GM19324 (cell line): Measurements from ENCODE around the gene SCAMP4.

Experiments
- ATAC-seq: cut with Tn5 transposase; IDR thresholded peaks from one replicate; pipeline ENCODE4 v1.9.1; 2021; ENCODE audit warnings: mild to moderate bottlenecking, moderate library complexity; ENCODE audit not compliant: unreplicated experiment, low FRiP score

SCAMP4 gene

DNA sequence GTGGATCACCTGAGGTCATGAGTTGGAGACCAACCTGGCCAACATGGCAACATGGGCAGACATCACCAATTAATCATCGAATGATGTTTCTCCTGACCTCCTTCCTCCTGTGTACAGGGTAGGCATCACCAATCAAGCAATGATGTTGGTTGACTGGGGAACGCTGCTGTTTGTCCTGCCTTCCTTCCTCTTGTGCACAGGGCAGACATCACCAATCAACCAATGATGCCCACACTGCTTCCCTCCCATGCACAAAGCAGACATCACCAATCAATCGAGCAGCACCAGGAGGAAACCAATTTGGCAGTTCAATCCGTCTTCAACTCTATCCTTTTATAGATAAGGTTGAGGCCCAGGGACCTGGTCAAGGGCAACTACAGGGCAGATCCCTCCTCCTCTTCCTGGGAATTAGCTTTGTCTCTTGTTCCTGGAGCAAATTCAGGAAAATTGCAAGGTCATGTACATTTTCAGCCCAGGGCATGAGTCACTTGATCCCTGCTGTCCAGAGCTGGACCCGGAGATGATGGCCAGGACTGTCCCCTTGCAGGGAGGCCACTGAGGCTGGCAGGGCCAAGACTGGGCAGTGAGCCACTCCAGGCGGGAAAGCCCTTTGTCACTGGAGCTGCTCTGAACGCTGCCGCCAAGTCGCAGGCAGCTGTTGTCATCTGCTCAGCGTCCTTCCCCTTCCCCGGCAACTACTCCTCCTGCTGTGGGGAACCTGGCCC lies 30.4 kb downstream of the SCAMP4 start:
- ATAC-seq: no peak

DNA sequence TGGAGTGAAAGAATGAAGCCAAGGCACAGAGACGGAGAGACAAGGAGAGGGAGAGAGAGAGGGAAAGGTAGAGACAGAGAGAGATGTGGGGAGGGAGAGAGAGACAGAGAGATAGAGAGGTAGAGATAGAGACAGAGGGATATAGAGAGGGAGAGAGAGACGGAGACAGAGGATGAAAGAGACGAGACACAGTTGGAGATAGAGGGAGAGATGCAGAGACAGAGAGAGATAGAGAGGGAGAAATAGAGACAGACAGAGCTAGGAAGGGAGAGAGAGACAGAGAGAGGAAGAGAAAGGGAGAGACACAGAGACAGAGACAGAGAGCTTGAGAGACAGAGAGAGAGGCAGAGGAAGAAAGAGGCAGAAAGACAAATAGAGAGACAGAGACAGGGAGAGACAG lies 31.2 kb downstream of the SCAMP4 start:
- ATAC-seq: no peak

DNA sequence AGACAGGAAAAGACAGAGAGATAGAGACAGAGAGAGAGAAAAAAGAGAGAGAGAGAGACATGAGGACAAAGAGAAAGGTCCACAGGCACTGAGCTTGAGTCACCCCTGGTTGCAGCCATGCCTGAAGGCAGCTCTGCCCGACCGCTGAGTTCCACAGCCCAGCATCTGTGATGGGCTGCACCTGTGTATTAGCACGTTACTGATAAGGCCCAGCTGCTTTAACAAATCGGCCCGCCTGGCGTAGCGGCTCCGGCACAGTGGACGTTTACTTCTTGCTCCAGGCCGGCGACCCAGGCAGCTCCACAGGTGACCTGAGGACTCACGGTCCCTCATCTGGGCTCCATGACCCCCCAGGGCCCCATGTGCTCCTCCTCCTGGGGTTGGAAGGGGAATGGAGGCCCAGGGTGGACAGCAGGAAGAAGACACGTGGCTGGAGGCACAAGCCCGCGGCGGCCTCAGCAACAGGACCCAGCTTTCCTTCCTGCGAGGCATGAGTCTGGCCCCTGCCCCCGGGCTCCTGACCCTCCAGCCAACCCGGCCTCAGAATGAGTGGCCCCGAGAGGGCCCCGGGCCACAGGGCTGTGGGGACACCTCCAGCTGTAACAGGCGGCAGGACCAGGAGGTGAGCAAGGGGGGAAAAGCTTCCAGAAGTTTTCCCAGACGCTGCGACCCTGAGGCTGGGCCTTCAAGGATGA lies 31.9 kb downstream of the SCAMP4 start:
- no peak for ATAC-seq

DNA sequence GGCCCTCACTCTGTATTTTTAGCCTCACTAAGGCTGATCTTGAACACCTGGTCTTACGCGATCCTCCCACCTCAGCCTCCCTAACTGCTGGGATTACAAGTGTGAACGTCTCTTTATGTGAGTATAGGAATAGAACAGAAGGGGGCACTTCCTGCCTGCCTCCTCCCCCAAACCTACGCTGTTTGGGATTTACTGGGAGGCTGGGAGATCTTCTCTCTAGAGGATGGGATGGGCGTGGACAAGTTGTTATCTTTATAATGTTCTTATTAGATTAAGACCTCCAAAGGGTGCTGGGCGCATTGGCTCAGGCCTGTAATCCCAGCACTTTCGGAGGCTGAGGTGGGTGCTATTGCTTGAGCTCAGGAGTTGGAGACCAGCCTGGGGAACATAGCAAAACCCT lies 32.9 kb downstream of the SCAMP4 start:
- ATAC-seq: no peak

DNA sequence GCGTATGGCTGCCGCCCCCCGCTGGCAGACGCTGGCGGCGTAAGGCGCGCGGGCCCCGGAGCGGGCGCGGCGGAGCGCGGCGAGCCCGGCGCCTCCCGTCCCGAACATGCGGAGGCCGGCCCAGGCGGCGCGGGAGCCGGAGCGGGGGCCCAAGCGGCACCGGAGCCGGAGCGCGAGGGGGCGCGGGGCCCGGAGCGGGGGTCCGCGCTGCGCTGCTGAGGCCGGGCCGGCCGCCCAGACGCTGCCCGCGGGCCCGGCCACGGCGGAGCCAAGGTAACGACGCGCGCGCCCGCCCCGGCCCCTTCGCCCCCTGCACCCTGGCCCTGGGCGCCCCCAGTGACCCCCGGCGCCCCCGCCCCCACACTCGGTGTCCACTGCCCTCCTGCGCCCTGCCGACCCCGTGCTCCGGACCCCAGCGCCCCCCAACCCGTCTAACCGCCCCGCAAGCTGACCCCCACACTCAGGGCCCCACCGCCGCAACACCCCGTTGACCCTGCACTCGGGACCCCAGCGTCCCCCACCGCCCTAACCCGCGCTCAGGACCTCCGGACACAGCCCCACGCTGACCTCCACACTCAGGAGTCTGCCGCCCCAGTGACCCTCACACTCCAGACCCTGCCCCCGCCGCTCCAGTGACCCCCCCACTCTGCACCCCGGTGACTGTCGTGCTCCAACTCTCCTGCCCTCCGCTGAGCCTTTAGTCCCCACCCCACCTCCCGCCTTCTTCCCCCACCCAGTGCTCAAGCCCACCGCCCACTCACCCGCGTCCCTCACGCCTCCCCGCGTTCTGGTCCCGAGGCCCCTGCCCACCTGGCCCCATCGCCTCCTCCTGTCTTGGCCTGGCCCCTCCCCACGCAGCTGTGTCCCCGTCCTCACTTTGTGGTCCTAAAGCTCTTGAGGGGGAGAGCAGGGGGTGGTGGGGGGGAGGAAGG lies 36.2 kb downstream of the SCAMP4 start, which contains the start of gene CSNK1G2:
Gene CSNK1G2 (plus strand): TSS at position 27 of the 932 bp plus-strand sequence. CDS start 28,601 bp downstream, outside the sequence.
- no peak for ATAC-seq

DNA sequence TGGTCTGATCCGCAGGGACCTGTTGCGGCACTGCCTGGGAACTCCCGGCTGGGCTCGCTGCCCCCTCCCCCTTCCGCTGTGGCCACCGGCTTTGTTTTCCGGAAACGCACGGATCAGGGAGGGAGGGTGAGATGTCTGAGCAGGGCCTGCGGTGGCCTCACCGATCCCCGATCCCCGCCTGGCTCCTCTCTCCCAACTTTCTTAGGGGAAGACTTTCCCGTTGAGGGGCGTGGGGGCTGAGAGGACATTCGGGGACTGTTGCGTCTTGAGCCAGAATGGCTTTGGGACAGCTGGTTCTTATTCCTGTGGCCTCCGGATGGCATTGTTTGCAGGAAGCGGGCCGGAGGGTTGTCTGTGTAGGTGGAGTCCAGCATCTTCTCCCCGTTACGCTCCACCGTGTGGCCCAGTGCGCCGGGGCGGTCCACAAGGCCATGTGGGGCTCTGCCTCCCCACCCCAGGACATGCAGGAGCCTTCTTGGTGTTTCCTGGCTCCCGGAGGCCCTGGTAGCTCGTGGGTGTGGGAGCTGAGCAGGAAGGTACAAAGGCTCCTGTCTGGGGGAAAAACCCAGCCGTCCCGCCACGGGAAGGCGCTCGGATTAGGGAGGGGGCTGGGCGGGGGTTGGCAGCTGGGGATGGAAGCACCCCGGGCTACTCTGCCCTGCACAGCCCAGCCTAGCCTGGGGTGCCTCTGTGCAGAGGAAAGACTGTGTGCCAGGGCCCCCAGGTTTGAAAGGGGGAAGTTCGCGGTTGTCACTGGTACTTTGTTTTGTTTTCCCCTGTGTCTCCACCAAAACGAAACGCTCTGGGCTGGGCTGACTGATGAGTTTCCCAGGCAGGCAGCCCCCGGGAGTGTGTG lies 37.1 kb downstream of the SCAMP4 start:
- ATAC-seq: no peak

DNA sequence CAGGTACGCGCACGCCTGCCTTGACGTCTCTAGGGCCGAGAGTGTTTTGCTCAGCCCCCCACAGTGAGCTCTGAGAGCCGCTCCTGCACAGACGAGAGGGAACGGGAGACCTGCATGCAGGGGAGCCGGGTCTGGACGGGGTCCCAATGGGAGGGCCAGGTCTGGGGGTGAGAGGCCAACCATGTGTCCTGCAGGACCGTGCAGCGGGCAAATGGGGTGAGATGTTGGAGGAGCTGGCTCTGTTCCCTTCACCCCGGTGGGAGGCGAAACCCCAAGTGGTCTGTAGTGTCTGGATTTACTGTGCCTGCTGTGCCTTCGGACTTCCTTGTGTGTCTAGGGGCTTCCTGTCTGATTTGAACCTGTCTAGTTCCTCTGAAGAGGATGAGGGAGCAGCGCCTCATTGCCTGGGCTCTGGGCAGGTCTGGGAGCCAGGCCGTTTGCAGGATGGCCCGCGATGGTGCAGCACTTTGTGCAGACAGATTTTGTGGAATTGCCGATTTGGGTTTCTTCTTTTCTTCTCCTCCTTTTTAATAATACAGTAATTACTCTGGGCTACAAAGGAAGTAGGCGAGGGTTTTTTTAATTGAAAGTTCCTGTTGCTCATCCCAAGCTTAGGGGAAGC lies 37.8 kb downstream of the SCAMP4 start:
- no peak for ATAC-seq

DNA sequence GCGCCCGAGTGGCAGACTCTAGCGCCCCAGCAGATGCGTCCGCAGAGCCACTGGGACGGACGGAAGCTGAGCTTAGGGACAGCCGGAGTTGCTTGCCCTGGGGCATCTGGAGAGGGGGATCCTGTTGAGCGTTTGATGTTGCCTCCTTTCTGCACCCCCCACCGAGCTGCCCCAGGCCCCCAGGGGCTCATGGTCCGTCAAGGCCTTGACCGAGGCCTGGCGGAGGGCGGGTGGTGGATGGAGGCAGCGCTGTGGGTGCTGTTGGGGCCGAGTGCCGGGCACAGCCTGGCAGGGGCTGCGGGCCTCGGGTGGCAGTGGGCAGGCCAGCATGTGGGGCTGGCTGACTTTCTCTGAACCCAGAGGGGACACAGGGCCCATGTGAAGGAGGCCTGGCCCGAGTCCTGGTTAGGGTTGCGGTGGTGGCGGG lies 38.5 kb downstream of the SCAMP4 start:
- ATAC-seq: no peak

DNA sequence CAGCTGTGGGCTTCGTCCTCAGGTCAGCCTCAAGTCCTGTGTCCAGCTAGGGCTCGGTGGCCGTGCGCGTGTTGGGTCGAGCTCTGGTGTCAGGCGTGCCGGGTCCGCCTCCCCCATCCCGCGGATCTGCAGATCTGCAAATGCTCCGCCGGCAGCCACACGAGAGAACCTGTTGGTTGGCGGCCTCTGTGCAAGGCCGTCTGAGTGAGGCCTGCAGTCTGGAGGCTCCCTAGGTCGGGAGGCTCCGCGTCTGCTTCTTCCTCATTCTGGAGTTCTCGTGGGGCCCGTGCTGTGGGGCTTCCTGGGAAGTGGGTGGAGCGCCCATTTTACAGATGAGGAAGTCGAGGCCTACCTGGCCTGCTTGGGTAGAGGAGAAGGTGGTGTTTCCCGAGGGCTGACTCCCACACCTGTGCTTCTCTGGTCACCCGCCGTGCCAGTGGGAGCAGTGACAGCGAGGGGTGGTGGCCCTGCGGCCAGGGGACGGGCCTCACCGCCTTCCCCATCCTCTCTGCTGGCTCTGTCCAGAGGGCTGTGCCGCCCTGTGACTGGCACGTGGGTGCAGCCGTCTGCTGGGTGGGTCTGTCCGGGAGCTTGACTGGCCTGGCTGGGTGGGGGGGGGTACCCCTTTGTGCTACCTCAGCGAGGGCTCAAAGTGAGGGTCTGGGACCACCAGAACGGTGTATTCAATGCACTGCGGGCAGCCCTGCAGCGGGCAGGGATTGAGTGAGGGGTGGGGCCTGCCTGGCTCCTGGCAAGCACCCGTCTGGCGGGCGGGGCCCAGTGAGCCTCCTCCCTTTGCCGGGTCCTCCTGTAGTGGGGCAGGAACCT lies 39.1 kb downstream of the SCAMP4 start:
- no peak for ATAC-seq

DNA sequence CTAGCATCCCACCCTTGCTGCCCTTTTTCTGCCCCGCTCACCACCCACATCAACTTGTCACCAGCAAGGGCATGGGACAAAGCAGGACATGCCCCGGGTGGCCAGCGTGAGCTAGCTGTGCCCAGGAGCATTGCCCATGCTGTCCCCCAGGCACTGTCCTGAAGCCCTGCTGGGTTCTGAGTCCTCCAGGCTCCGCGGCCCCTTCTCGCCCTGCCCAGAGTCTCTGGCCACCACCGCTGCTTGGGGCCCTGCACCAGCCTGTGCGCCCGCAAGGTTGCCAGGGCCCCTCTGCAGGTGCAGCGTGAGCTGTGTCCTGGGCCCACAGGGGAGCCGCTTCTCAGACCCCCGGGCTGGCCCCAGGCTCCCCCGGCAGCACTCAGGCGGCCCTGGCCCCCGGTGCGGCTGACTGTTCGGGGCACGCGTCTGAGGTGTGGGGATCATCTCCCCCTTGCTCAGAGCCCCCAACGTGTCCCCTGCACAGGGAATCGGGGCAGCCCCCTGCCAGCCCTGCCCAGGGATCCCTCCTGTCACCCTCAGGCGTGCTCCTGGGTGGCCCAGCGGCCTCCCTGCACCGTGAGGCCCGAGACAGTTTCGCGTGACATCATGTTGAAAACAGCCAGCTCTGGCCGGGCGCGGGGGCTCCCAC lies 39.8 kb downstream of the SCAMP4 start:
- ATAC-seq: no peak

DNA sequence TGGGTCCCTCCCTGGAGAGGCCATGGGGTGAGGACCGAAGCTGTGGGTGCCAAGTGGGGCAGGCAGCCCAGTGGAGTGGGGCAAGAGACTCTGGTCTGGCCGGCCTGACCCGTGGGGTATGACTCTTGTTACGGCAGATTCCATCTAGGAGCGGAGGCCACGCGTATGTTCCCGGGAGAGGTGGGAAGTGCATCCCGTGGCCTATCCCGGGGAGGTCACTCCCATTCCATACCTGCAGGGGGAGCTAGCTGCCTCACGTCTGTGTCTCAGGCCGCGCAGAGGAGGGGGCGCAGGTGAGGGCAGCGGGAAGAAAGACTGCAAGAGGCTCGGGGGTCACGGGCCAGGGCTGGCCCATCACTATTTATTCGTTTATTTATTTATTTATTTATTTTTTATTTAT lies 40.7 kb downstream of the SCAMP4 start:
- ATAC-seq: no peak

DNA sequence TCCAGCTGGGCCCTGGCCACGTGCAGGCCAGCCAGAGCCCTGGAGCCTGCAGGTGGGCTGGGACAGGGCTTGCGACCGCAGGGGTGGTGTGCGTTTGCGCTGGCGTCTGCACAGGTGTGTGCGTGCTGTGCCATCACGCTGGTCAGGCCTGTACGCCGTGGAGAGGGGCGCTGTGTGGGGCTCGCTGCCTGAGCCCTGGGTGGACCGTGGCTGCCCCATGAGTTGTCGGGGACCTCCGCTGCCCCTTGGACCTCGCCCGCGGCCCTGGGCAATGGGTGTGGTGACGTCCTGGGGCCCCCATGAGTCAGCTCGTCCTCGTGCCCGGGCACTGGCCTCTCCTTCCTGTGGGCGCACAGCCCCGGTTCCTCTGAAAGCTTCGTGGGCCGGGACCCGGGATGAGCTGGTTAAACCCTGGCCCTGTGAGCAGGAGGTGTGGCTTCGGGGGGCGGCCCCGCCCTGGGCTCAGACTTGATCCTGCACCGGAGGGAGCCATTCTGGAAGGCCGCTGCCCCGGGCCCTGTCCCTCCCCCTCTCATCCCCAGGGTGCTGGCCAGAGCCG lies 42.5 kb downstream of the SCAMP4 start:
- ATAC-seq: no peak

DNA sequence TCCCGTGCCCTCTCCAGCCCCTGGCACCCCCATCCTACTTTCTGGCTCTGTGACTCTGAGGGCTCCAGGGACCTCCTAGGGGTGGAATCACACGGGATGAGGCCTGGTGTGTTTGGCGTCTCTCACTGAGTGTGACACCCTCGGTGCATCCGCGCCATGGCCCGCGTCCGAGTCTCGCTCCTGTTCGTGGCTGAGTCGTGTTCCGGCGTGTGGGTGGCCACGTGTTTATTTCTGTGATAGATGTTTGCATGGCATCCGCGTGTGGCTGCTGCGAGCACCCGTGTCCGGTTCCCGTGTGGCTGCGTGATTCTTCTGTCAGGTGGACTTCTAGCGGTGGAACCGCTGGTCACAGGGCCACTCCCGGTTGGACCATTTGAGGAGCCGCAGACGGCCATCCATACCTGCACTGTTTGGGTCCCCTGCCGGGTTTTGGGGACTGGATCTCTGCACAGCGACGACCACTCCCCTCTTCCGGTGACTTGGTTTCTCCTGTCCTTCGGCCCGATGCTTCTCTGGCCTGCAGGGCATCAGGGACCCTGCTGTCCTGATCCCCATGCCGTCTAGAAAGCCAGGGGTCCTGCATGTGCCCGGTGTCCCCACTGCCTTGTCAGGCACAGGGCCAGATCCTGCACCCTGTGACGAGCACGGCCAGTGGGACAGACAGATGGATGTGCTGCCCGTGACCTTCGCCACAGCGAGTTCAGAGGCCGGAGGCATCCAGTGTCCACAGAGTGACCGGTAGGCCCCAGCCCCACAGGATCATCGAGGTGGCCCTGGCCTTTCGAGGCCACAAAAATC lies 44.3 kb downstream of the SCAMP4 start:
- ATAC-seq: no peak

DNA sequence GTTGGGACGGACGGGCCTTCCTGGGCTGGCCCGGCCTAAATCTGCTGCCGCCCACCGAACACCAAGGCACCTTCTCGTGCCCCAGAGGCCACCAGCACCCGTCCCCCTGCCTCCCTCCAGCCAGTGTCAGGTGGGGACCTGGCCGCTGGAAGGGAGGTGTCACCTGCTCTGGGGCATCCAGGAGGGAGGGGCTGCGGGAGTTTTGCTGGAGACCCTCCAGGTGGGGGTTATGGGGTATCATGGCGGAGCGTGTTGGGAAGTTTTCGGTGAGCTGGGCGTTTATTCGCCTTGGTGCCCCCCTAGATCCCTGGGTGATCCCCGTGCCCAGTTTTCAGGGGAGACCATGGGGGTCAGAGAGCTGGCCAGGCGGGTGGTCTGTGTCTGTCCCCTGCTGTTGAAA lies 45.4 kb downstream of the SCAMP4 start:
- no peak for ATAC-seq

DNA sequence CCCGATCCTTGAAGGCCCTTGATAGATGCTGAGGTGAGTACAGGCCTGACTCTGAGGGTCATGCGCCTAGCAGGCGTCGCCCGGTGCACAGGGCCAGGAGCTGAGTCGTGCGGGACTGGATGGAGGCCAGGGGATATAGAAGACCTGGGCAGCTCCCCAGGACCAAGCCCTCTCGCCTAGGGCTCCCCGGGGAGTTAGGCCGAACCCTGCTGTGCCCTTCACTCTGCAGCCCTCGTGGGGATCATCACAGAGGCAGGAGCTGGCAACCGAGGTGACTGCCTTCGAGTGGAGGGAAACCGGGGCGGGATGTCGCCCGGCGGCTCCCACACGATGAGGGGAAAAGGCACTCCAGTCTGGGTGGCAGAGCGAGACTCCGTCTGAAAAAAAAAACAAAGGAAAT lies 47.4 kb downstream of the SCAMP4 start:
- ATAC-seq: no peak

DNA sequence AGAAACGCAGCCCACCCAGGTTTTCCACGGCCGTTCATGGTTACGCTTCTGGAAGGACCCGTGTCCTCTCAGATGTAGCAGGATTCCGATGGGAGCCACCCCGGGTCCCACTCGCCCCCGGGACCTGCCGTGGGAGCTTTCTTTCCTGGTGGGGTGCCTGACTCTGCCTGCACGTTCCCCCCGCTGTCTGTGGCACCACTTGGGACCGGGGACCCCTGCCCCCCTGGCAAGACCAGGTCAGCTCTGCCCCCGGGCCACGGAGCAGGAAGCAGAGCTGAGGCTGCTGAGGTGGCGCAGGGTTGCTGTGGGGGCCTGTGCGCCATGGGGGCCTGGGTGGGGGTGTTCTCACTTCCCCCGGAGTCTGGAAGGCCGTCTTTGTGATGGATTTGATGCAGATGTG lies 47.8 kb downstream of the SCAMP4 start:
- no peak for ATAC-seq

DNA sequence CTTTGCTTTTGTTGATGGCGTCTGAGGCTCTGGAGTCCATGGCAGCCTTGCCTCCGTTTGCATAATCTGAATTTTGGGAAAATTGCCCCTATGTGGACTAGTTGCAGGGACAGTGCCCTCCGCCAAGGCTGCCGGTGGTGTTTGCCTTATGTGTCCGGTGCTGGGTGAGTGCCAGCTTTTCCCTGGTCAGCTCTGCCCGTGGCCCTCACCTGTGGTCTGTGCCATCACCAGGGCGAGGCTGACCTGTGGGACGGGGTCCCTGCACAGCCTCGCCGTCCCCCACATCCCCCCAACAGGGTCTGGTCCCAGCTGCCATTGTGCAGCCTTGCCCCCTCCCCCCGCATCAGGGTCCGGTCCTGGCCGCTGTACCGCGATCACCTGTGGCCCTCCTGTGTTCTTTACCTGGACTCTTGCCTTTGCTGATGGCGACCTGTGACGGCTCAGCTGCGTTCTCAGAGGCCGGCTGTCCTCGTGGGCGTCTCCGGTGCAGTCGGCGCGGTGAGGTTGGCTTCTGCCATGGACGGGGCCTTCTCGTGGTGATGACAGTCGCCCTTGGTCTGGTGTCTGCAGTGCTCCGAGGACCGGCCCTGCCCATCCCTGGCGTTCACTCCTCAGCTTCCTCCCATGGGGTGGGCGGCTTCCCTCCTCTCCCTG lies 48.4 kb downstream of the SCAMP4 start:
- no peak for ATAC-seq
